Measurements from ENCODE around the gene ZNF543. TPM values are rescaled to one million over a fixed set of nuclear protein-coding genes. Genes with fewer than 3 reads are reported as not detected.

Gene ZNF543
- total and polyA plus RNA-seq, 2 of the 13 experiments (the other 11 are each of a cell fraction or from before 2014, with no cell fraction given) = 2.1 to 8.9 TPM

DNA sequence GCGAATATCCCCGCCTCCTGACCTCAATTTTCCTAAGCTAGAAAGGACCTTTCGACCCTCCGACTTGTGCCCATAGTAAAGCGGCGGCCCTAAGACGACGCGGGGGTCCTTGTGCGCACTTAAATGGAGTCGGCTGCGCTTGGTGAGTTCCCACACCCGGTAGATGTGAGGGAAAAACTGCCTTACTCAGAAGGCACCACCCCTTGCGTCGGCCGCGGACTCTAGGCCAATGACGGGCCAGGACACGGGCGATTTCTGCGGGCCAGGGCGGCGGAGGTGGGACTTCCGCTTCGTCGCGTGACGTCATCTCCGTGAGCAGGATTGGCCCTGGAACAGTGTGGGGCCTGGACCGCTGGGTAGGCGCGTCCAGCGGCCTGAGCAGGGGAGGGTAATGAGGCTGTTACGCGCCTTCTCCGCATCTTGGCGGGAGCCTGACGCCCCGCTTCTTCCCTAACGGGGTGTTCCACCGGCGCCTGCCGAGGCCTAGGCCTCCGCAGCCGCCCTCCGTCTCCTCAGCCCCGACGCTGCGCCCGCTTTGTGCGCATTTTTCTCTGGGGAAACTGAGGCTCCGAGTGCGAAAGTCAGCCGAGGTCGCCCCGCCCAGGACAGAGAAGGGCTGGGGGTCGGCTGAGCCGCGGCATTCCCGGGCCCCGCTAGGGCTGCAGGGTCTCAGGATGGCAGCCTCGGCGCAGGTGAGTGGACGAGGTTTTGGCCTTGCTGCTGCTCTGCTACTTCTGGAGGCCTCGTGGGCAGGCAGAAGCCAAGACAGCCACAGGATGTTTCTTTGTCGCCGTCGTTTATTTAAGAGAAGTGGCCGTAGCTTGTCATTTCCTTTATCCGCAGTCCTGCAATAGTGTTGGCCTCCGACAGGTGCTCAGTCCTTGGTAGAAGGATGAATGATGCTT is at the start of gene ZNF543 (continued):
- peak; percentile 92 for TF ChIP-seq ZMYM4 (CRISPR knock-in tag; IDR thresholded peaks at IDR 0.05)
- TF ChIP-seq ZNF30 (CRISPR knock-in tag; IDR thresholded peaks at IDR 0.05) = 0 out of 2 replicates have a peak, but pooled peaks have one; percentile 48
- TF ChIP-seq JUND (CRISPR knock-in tag; IDR thresholded peaks at IDR 0.05) = peak; percentile 86
- TF ChIP-seq ZSCAN29 (CRISPR knock-in tag; conservative IDR thresholded peaks at IDR 0.05) = 0 out of 2 replicates have a peak, but pooled peaks have one; percentile 61
- TF ChIP-seq ZNF446 (CRISPR knock-in tag; IDR thresholded peaks at IDR 0.05) = no peak
- peak; percentile 93 for TF ChIP-seq YEATS2 (CRISPR knock-in tag; IDR thresholded peaks at IDR 0.05; ENCODE audit: borderline replicate concordance)
- peak; percentile 70 for TF ChIP-seq TFDP2 (CRISPR knock-in tag; IDR thresholded peaks at IDR 0.05)
- 0 out of 2 replicates have a peak, but pooled peaks have one; percentile 50 for TF ChIP-seq HBP1 (CRISPR knock-in tag; IDR thresholded peaks at IDR 0.05; ENCODE audit: low read depth)
- TF ChIP-seq ZNF784 (CRISPR knock-in tag; IDR thresholded peaks at IDR 0.05; ENCODE audit: borderline replicate concordance) = 0 out of 2 replicates have a peak, but pooled peaks have one; percentile 21
- 0 out of 2 replicates have a peak, but pooled peaks have one; percentile 10 for TF ChIP-seq ZNF232 (CRISPR knock-in tag; IDR thresholded peaks at IDR 0.05; ENCODE audit: borderline replicate concordance)
- TF ChIP-seq ZNF607 (CRISPR knock-in tag; IDR thresholded peaks at IDR 0.05; ENCODE audit: borderline replicate concordance) = peak; percentile 64; the same call in 1 of the 2 replicates
- TF ChIP-seq, protein P1, sequence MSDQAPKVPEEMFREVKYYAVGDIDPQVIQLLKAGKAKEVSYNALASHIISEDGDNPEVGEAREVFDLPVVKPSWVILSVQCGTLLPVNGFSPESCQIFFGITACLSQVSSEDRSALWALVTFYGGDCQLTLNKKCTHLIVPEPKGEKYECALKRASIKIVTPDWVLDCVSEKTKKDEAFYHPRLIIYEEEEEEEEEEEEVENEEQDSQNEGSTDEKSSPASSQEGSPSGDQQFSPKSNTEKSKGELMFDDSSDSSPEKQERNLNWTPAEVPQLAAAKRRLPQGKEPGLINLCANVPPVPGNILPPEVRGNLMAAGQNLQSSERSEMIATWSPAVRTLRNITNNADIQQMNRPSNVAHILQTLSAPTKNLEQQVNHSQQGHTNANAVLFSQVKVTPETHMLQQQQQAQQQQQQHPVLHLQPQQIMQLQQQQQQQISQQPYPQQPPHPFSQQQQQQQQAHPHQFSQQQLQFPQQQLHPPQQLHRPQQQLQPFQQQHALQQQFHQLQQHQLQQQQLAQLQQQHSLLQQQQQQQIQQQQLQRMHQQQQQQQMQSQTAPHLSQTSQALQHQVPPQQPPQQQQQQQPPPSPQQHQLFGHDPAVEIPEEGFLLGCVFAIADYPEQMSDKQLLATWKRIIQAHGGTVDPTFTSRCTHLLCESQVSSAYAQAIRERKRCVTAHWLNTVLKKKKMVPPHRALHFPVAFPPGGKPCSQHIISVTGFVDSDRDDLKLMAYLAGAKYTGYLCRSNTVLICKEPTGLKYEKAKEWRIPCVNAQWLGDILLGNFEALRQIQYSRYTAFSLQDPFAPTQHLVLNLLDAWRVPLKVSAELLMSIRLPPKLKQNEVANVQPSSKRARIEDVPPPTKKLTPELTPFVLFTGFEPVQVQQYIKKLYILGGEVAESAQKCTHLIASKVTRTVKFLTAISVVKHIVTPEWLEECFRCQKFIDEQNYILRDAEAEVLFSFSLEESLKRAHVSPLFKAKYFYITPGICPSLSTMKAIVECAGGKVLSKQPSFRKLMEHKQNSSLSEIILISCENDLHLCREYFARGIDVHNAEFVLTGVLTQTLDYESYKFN (CRISPR knock-in tag; conservative IDR thresholded peaks at IDR 0.05) = no peak
- TF ChIP-seq ZNF614 (CRISPR knock-in tag; IDR thresholded peaks at IDR 0.05; ENCODE audit: borderline replicate concordance) = peak; percentile 19; the same call in 1 of the 2 replicates
- no peak for TF ChIP-seq RARG (CRISPR knock-in tag; IDR thresholded peaks at IDR 0.05; ENCODE audit: low read depth)
- no peak for TF ChIP-seq SP1 (IDR thresholded peaks at IDR 0.05)
- peak; percentile 80 for TF ChIP-seq SP1 (CRISPR knock-in tag; IDR thresholded peaks at IDR 0.05)
- TF ChIP-seq SPEN (CRISPR knock-in tag; IDR thresholded peaks at IDR 0.05; ENCODE audit: low read depth) = peak; percentile 98
- TF ChIP-seq KDM5B (CRISPR knock-in tag; IDR thresholded peaks at IDR 0.05; ENCODE audit: borderline replicate concordance) = peak; percentile 46; the same call in 1 of the 2 replicates
- TF ChIP-seq RBFOX2 (IDR thresholded peaks at IDR 0.05; ENCODE audit: low read depth, low read length) = peak; percentile 88
- peak; percentile 94; the same call in 1 of the 2 replicates for TF ChIP-seq ZZZ3 (CRISPR knock-in tag; IDR thresholded peaks at IDR 0.05; ENCODE audit: borderline replicate concordance)
